Activated CD4-positive, alpha-beta T cell treated with anti-CD3 and anti-CD28 coated beads, Interleukin-2, amount 50 U/mL, for 4 hours (primary cell): ENCODE results near the gene TAS2R38.

Source experiments
- DNase-seq, 2 experiments: peaks; one replicate each; pipeline ENCODE4 v3.0.0-alpha.2; 2020

TAS2R38 gene

DNA sequence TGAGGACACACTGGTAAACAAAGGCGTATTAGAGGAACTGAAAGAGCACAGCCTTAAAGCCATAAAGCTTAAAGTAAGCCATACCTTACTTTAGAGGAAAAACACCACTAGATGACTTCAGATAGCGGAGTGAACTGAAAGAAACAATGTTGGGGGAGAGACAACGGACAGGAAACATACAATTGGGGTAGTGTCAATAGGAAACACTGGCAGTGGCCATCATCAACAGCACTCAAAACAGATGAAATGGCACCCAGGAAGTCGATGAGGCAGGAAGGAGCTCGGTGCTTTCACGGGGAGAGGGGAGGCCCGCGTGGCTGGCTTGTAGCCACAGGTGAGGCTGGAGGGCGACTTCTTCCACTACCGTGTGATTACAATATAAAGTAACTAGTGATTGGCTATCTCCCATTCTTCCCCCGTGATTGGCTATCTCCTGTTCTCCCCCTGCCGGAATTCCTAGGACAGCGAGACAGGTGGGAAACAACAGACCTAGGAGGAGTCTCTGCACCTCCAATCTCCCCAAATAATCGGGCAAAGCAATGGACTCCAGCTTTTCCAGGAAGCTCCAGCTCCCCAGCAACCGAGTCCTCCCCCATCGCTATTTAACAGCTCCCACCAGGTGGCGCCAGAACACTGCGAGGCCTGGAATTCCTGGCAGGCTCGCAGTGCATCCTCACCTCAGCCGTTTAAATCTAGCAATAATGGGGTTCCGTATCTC, 2.4 kb upstream of the TAS2R38 start:
- DNase-seq = peak; percentile 47 to 54

- no peak for DNase-seq
Observed at GRCh38 chr7:141974831-141975230, 1.3 kb upstream of the TAS2R38 start.

DNA sequence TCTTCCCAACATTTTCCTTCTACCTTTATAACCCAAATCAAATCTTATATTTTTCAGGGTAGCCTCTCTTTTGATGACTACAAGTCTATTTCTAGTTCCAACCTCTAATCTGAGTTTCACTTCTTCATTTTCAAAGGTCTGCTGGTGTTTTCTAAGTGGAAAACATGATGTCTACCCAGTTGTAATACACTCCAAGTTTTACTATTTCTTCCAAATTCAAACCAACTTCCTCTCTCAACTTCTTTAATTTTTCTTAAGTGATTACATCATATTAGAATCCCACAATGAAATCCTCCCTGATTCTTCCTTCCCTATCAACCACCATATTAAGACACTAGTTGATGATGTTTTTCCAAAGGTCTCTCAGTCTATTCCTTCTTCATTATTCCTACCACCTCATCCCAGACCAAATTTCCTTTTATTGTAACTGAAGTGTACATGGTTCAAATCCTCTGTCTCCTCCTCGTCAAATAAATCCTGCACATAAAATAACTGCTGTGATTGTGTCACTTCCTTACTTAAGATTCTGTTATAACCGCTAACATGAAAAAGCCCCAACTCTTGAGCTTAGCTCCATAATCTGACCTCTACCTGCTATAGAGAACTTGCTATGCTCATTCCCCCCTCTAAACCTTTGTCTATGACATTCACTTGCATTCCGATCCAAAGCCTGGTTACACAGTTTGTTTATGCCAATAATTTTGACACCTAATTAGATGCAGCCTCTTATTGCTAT, 12.7 kb downstream of the TAS2R38 start:
- no peak for DNase-seq

DNA sequence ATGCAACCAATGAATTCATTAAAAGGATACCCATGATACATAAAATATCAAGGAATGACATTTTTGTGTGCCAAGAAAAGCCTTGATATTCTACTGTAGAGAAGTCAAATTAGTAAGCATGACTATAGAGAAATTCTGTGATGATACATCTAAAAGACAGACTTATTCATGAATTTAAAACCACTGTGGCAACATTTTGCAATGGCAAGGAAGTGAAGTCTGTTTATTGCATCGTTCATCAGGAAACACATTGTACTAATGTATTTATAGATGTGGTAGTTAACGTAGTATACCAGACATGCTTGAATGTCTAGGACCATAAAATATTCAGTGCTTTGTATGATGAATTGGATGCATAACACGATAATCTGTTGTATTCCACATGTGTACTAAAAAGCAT, 17.5 kb downstream of the TAS2R38 start:
- no peak for DNase-seq

GRCh38 chr7:141954334-141954733, 19.2 kb downstream of the TAS2R38 start:
- DNase-seq = no peak

DNA sequence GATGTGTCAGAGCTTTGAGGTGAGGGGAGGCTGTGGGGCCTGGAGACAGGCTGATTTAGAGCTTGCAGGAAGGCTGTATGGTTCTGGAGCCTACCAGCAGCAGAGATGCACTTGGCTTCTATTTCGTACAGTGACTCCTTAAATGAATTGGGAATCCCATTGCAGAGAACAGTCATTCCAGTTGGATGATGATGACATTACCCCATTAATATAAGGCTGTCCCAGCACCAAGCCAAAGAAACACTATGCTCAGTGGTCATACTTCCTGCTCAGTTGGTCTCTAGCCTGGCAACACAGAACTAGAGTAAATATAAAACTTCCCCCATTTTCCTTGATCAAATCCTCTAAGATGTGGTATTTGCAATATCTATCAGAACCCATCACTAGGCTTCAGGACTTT, 21.1 kb downstream of the TAS2R38 start:
- no peak for DNase-seq

- DNase-seq = no peak
Observed at GRCh38 chr7:141950806-141951205, 22.8 kb downstream of the TAS2R38 start.

DNA sequence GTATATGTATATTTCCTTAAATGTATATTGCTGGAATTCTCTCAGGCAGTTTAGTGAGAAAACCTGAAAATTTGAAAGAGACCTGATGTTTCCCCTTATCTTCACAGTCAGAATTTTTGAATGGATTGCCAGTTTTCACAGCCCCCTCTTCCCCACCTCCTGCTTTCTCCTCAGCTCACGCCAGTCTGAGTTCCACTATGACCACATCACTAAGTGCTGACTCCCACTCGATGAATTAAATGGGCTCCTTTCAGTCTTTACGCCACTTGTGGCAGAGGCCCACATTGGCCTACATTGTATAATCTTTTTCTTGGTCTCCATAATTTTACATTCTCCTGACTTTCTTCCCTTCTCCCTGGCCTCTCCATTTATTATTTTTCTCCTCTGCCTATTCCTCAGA, 23.7 kb downstream of the TAS2R38 start:
- DNase-seq = no peak

GRCh38 chr7:141949451-141949850, 24.1 kb downstream of the TAS2R38 start:
- no peak for DNase-seq

DNA sequence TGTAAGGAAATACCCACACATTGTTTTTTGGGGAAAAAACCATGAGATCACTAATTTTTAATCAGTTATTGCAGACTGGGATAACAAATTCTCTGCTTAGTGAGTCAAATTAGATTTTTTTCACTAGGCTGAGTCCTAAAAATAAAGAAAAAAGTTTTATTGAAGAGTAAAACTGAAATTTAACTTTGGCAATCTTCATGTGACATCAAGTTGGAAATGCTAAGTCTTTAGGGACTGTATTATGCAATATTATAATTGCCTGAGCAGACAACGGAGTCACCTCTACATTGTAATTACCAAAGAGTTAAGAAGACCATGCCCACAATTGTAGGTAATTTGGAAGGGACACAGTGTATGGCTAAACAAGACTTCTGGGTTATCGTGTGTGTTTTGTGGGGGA, 24.6 kb downstream of the TAS2R38 start:
- no peak for DNase-seq

- no peak for DNase-seq
Observed at GRCh38 chr7:141946796-141947195, 26.8 kb downstream of the TAS2R38 start, which contains the start of gene CLEC5A. Gene CLEC5A, minus strand, starts transcription at chr7:141946974. Its CDS starts 682 bp downstream, at chr7:141946292.

GRCh38 chr7:141945356-141945755, 28.2 kb downstream of the TAS2R38 start:
- no peak for DNase-seq

DNA sequence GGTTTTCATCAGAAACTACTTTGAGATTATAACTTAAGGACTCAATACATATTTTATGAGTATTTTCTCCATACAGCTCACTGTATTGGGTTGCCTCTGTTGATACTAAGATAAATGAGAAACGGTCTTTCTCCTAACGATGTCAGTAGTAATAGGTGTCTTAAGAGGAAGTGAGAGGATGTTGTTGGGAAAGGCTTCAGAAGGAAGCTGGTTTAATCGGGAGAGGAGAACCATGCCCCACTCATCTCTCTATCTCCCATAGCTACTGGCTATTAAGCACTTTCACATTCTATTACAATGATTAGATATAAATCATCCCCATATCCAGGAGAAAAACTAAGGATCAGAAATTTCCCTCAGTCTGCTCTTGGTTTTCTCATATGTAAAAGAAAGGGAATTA, 28.8 kb downstream of the TAS2R38 start:
- no peak for DNase-seq

DNA sequence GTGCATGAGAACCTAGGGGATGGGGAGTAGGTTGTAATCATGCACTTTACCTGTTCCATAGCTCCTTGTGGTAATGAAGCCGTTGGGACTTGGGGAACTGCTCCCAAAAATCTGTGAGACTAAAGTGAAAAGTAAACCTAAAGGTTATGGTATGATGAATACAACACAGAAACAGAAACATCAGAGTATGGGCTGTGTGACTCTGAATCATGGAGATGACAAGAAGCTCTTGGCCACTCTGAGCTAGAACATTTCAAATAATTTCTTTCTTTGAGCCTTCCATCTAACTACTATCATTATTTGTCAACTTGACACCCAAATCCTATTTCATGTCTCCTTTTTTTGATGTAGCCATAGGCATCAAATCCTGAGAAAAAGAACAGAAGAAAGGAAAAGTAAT, 29.7 kb downstream of the TAS2R38 start:
- DNase-seq = no peak

- no peak for DNase-seq
Observed at GRCh38 chr7:141941075-141941474, 32.5 kb downstream of the TAS2R38 start.

DNA sequence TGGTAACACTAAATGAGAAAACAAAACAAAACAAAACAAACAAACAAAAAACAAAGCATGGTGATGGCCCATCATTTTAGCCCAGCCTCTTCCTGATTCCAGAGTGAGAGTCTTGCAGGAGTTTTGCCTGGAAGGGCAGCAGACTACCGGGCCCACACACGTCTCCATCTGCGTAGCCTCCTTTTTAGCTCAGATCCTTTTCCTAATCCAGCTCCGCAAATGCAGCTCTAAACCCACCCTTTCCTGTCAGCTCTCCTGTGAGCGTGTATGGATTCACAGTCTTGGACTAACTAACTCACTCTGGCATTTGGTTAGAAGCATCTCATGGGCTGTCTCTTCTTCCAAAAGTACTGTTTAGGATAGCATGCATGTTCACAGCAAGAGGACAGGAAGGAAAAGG, 43.4 kb downstream of the TAS2R38 start:
- no peak for DNase-seq

- DNase-seq = no peak
Observed at GRCh38 chr7:141928845-141929195, 44.8 kb downstream of the TAS2R38 start.

- DNase-seq = no peak
Observed at GRCh38 chr7:141928146-141928844, 45.3 kb downstream of the TAS2R38 start.
